ENCODE results near the gene FAM98C. TPM values are rescaled to one million over a fixed set of nuclear protein-coding genes. Genes with fewer than 3 reads are reported as not detected.
A peak's percentile ranks its signal among the peaks of the same experiment; 100 is the strongest.
"Not testable (repeated sequence)": the region's sequence is repeated elsewhere in the genome, so short reads cannot be mapped to it uniquely, and the experiment has no call there.

Gene FAM98C
- total RNA-seq, 4 donors from 2014 or later = 28.9 to 76.8 (median 48.1) TPM

GRCh38 chr19:38409631-38410133, 6.8 kb downstream of the FAM98C start:
- no peak for TF ChIP-seq POLR2A (IDR thresholded peaks at IDR 0.05)
- TF ChIP-seq CTCF (IDR thresholded peaks at IDR 0.05) = no peak
- no peaks in the 10 kb centered on the region for H3K9me3 ChIP-seq
- no peak overlapping the region for H3K4me3 ChIP-seq
- peaks cover 0 to 3% (median 0%) of the 10 kb centered on the region in 4 donors for H3K4me1 ChIP-seq
- DNase-seq = peak in 1 of 3 donors; percentile 45
- no peaks in the 10 kb centered on the region for H3K27me3 ChIP-seq
- peaks cover 0 to 31% (median 0%) of the 10 kb centered on the region in 3 donors for H3K36me3 ChIP-seq
- no peak overlapping the region for H3K27ac ChIP-seq

DNA sequence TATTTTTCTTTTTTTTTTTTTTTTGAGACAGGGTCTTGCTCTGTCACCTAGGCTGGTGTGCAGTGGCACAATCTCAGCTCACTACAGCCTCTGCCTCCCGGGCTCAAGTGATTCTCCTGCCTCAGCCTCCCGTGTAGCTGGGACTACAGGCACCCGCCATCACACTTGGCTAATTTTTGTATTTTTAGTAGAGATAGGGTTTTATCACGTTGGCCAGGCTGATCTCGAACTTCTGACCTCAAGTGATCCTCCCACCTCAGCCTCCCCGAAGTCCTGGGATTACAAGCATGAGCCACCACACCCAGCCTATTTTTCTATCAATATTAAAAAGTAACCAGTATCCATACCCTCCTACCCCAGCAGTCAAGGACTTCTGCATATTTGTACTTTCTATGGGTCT, 7.5 kb downstream of the FAM98C start:
- peaks cover 0 to 24% (median 0%) of the 10 kb centered on the region in 3 donors for H3K36me3 ChIP-seq
- H3K4me1 ChIP-seq, H3K27ac ChIP-seq, H3K27me3 ChIP-seq, H3K4me3 ChIP-seq, H3K9me3 ChIP-seq: not testable (repeated sequence)
- peak in 1 of 3 donors; percentile 5 for DNase-seq

DNA sequence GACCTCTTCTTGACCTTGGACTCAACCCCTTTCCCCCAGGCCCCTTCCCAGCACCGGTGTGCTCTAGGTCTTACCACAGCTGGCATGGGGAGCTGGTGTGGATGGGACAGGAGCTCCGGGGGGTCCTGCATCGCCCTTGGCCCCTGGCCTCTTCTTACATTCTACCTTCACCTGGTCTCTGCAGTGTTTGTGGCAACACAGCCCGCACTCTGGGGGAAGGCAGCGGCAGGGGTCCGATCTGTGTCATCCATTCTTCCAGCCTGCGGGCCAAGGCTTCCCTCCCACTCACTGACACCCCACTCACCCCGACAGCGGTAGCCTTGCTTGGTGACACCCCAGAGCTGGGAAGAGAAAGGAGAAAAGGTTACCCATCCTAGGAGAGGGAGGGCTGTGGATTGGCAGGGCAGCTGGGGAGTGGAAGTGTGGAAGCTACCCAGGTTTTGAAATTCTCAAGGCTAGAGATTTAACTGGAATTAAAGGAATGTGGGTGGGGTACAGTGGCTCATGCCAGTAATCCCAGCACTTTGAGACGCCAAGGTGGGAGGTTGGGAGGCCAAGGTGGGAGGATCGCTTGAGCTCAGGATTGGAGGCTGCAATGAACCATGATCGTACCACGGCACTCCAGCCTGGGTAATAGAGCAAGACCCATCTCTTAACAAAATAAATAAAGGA, 8.3 kb downstream of the FAM98C start:
- H3K27ac ChIP-seq = no peak overlapping the region
- peaks cover 0 to 18% (median 0%) of the 10 kb centered on the region in 3 donors for H3K36me3 ChIP-seq
- DNase-seq = peak in 1 of 3 donors; percentile 39
- no peaks in the 10 kb centered on the region for H3K4me1 ChIP-seq
- no peak overlapping the region for H3K4me3 ChIP-seq
- no peaks in the 10 kb centered on the region for H3K27me3 ChIP-seq
- H3K9me3 ChIP-seq = no peaks in the 10 kb centered on the region
- no peak for TF ChIP-seq POLR2A (IDR thresholded peaks at IDR 0.05)
- TF ChIP-seq CTCF (IDR thresholded peaks at IDR 0.05) = no peak

DNA sequence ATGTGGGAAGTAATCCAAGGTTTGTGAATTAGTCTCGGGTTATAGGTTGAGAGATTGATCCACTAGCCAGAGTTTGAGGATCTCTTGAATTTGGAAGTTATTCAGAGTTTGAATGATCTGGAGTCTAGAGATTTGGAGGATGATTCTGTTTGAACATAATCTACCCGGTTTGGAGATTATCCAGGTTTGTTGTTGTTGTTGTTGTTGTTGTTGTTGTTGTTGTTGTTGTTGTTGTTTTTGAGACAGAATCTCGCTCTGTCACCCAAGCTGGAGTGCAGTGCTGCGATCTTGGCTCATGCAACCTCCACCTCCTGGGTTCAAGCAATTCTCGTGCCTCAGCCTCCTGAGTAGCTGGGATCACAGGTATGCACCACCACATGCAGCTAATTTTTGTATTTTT, 9.0 kb downstream of the FAM98C start:
- not testable (repeated sequence) for H3K4me3 ChIP-seq, H3K27me3 ChIP-seq, H3K4me1 ChIP-seq, H3K9me3 ChIP-seq, H3K27ac ChIP-seq, DNase-seq
- H3K36me3 ChIP-seq = peaks cover 0 to 11% (median 0%) of the 10 kb centered on the region in 3 donors

- H3K27ac ChIP-seq = no peak overlapping the region
- H3K4me3 ChIP-seq = no peak overlapping the region
- H3K27me3 ChIP-seq = no peaks in the 10 kb centered on the region
- no peaks in the 10 kb centered on the region for H3K9me3 ChIP-seq
- TF ChIP-seq CTCF (IDR thresholded peaks at IDR 0.05) = no peak
- no peak for TF ChIP-seq POLR2A (IDR thresholded peaks at IDR 0.05)
- DNase-seq = peak in 1 of 3 donors; percentile 29
- peaks cover 0 to 6% (median 0%) of the 10 kb centered on the region in 3 donors for H3K36me3 ChIP-seq
- H3K4me1 ChIP-seq = no peaks in the 10 kb centered on the region
These were observed 9.6 kb downstream of the FAM98C start for GRCh38 chr19:38412491-38412890.

GRCh38 chr19:38412961-38413360, 10.1 kb downstream of the FAM98C start:
- peaks cover 0 to under 1% (median under 1%) of the 10 kb centered on the region in 4 donors for H3K4me1 ChIP-seq
- no peaks in the 10 kb centered on the region for H3K9me3 ChIP-seq
- TF ChIP-seq CTCF (IDR thresholded peaks at IDR 0.05) = no peak
- no peak for TF ChIP-seq POLR2A (IDR thresholded peaks at IDR 0.05)
- DNase-seq = peak in 1 of 3 donors; percentile 15
- peaks cover 0 to 6% (median 0%) of the 10 kb centered on the region in 3 donors for H3K36me3 ChIP-seq
- H3K27ac ChIP-seq = no peak overlapping the region
- no peaks in the 10 kb centered on the region for H3K27me3 ChIP-seq
- H3K4me3 ChIP-seq = no peak overlapping the region

Measured in Peyer's patch (tissue), 4 donors.